Body of pancreas (tissue), 4 donors: ENCODE data around the gene CFAP58. TPM values are rescaled to one million over a fixed set of nuclear protein-coding genes. Genes with fewer than 3 reads are reported as not detected.

Source experiments
- ATAC-seq: fragments of 150-250 bp; one replicate; pipeline ENCODE4 v1.9.1; 2016
- DNase-seq, 4 donors: peaks; one replicate each; pipeline ENCODE4 v3.0.0-alpha.2; 2019
- H3K27ac ChIP-seq, 4 donors: fragments of 200-600 bp; sonication (generic); 1 replicate in 3 of 4; 2 replicates in 1 of 4; pipeline versions ENCODE4 v1.5.1 to v1.6.1; 2016 to 2019; ENCODE audit warnings: mild to moderate bottlenecking in 1 of 4, mixed read lengths in 1 of 4, moderate library complexity in 1 of 4
- H3K27me3 ChIP-seq, 2 donors: fragments of 200-600 bp; sonication (generic); one replicate each; pipeline ENCODE4 v1.6.0; 2016; ENCODE audit warnings: mild to moderate bottlenecking in 1 of 2
- H3K36me3 ChIP-seq, 2 donors: fragments of 200-600 bp; sonication (generic); replicated peaks in 1 of 2; 2 replicates each; pipeline ENCODE4 v1.5.1; 2016; ENCODE audit warnings: low read depth in 2 of 2; ENCODE audit not compliant: insufficient read depth in 1 of 2
- H3K4me1 ChIP-seq: fragments of 200-600 bp; sonication (generic); one replicate; pipeline ENCODE4 v1.6.0; 2016
- H3K4me3 ChIP-seq, 2 donors: fragments of 200-600 bp; sonication (generic); 1 replicate in 1 of 2; 2 replicates in 1 of 2; pipeline ENCODE4 v1.5.1; 2016 to 2019
- H3K9me3 ChIP-seq, 3 donors: fragments of 200-600 bp; sonication (generic); 1 replicate in 2 of 3; 2 replicates in 1 of 3; pipeline ENCODE4 v1.5.1; 2016
- POLR2A ChIP-seq, 3 donors: fragments of 450-650 bp; IDR thresholded peaks; one replicate each; pipeline ENCODE4 v1.6.1; 2016; ENCODE audit warnings: antibody characterized with exemption in 3 of 3, mild to moderate bottlenecking in 2 of 3
- WGBS, 2 donors: methylation state at CpG; one replicate each; pipeline ENCODE4 v1.1.5; 2017; 5-methylcytosine and 5-hydroxymethylcytosine counted together
- intact Hi-C: fragments of 100-400 bp; cut with DNase I; formaldehyde crosslinking; loops from one replicate; pipeline ENCODE4 v1.15.1; 2023
- total RNA-seq, 2 donors: library from RNA; depleted of rRNA; stranded (reverse); fragments of >200 nt; gene quantifications; one replicate each; pipeline ENCODE4 v1.1.0, GENCODE V29; 2016
- TF ChIP-seq, protein P1 (sequence below), 7 experiments: fragments of 450-650 bp in 4 of 7; fragments of 200-600 bp in 3 of 7; sonication (generic) in 3 of 7; IDR thresholded peaks; one replicate each; pipeline ENCODE4 v1.5.1; 2016 to 2019; ENCODE audit warnings: antibody characterized with exemption in 7 of 7

The CFAP58 gene
- total RNA-seq, 2 donors from 2014 or later = 0.26 TPM; not detected in 1

DNA sequence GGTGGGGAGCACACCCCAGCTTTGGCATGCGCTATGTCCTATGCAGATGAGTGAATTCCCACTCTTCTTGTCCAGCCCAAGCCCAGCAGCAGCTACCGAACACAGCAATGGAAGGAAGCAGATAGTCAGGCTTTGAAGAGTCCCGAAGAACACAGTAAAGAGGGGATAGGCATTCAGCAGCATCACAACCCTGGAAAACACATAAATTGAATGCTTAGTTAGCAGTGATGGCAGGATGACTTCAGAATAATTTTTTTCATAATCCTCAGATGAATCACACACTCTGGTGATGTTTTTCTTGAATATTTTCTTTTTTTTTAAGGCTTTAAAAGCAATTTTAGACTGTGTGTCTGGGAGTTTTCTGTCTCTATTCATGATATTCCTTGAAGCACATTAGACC is 95.8 kb downstream of the CFAP58 start:
- Histone ChIP-seq H3K27ac (no peak overlapping the region), H3K36me3 (no peaks in the 10 kb centered on the region), H3K4me1 (no peaks in the 10 kb centered on the region), H3K27me3 (no peaks in the 10 kb centered on the region), H3K4me3 (no peak overlapping the region), H3K9me3 (no peaks in the 10 kb centered on the region)
- 64 to 67% methylated on average over 3 of the region's 3 CpGs for WGBS, 2 donors
- ATAC-seq (no peak), DNase-seq (no peak)
- no peak for TF ChIP-seq POLR2A (IDR thresholded peaks at IDR 0.05)
- TF ChIP-seq, protein P1, sequence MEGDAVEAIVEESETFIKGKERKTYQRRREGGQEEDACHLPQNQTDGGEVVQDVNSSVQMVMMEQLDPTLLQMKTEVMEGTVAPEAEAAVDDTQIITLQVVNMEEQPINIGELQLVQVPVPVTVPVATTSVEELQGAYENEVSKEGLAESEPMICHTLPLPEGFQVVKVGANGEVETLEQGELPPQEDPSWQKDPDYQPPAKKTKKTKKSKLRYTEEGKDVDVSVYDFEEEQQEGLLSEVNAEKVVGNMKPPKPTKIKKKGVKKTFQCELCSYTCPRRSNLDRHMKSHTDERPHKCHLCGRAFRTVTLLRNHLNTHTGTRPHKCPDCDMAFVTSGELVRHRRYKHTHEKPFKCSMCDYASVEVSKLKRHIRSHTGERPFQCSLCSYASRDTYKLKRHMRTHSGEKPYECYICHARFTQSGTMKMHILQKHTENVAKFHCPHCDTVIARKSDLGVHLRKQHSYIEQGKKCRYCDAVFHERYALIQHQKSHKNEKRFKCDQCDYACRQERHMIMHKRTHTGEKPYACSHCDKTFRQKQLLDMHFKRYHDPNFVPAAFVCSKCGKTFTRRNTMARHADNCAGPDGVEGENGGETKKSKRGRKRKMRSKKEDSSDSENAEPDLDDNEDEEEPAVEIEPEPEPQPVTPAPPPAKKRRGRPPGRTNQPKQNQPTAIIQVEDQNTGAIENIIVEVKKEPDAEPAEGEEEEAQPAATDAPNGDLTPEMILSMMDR (IDR thresholded peaks at IDR 0.05) = no peak
- intact Hi-C loops = no loop called here

DNA sequence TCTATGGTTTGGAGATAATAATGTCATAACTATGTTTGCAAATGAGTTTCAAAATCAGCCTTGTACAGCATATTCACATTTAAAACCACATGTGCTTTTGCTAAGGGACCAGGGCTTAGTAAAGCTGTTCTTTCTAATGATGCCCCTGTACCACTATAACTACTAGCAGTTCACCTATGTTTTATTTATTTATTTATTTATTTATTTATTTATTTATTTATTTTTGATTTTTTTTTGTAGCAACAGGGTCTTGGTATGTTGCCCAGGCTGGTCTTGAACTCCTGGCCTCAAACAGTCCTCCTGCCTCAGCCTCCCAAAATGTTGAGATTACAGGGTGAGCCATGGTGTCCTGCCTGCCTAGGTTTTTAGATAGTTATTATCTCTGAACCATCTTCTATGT is 96.9 kb downstream of the CFAP58 start:
- DNase-seq = no peak
- H3K27ac ChIP-seq = no peak overlapping the region
- no peaks in the 10 kb centered on the region for H3K9me3 ChIP-seq
- intact Hi-C loops = no loop called here
- no peak for ATAC-seq
- H3K36me3 ChIP-seq = no peaks in the 10 kb centered on the region
- H3K27me3 ChIP-seq = no peaks in the 10 kb centered on the region
- no peak overlapping the region for H3K4me3 ChIP-seq
- no peak for TF ChIP-seq POLR2A (IDR thresholded peaks at IDR 0.05)
- TF ChIP-seq, protein P1 (IDR thresholded peaks at IDR 0.05) = no peak
- H3K4me1 ChIP-seq = no peaks in the 10 kb centered on the region

DNA sequence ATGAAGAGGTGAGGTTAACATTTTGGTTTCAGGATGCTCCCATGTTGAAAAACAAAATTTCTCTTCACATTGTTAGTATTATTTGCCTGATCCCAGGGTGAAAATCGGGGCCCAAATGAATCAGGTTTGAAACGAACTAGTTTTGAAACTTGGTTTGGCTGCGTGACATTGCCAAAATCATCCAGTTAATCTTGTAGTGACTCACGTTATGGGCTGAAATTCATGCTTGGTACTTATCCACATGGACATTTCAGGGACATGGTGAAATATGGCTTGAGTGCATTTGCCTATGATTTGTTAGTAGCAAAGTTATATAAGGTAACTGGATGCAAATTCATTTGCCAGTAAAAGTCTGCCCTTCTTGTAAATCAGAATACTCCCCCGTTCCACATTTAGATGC is 97.3 kb downstream of the CFAP58 start:
- H3K4me1 ChIP-seq = no peaks in the 10 kb centered on the region
- no peaks in the 10 kb centered on the region for H3K9me3 ChIP-seq
- no peaks in the 10 kb centered on the region for H3K27me3 ChIP-seq
- 67 to 74% methylated on average over 5 of the region's 5 CpGs for whole genome bisulfite sequencing, 2 donors
- H3K27ac ChIP-seq = no peak overlapping the region
- ATAC-seq (no peak), DNase-seq (no peak)
- intact Hi-C loops = no loop called here
- no peak for TF ChIP-seq POLR2A (IDR thresholded peaks at IDR 0.05)
- TF ChIP-seq, protein P1 (IDR thresholded peaks at IDR 0.05) = no peak
- no peaks in the 10 kb centered on the region for H3K36me3 ChIP-seq
- H3K4me3 ChIP-seq = no peak overlapping the region

DNA sequence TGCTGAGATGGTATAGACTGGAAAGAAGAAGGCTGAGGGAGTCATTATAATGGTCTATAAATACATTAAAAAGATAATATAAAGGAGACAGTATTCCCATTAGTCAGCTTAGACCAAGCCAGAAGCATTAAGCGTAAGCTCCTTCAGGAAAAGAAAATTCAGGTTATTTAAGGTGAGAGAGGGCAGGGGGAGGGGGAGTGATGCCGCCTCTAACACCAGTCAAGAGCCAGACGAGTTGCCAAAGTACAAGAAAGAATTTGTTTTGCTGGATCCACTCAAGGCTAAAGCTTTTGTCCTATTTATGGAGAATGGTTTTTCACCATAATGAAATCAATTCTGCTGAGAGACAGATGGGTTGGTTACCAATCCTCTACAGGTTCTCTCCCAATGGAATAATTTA is 99.3 kb downstream of the CFAP58 start:
- Histone ChIP-seq H3K4me3 (no peak overlapping the region), H3K27me3 (no peaks in the 10 kb centered on the region), H3K9me3 (no peaks in the 10 kb centered on the region), H3K36me3 (no peaks in the 10 kb centered on the region), H3K27ac (no peak overlapping the region), H3K4me1 (no peaks in the 10 kb centered on the region)
- WGBS, 2 donors = 64 to 67% methylated on average over 3 of the region's 3 CpGs
- ATAC-seq (no peak), DNase-seq (no peak)
- TF ChIP-seq, protein P1 (IDR thresholded peaks at IDR 0.05) = no peak
- no peak for TF ChIP-seq POLR2A (IDR thresholded peaks at IDR 0.05)
- intact Hi-C loops = no loop called here

DNA sequence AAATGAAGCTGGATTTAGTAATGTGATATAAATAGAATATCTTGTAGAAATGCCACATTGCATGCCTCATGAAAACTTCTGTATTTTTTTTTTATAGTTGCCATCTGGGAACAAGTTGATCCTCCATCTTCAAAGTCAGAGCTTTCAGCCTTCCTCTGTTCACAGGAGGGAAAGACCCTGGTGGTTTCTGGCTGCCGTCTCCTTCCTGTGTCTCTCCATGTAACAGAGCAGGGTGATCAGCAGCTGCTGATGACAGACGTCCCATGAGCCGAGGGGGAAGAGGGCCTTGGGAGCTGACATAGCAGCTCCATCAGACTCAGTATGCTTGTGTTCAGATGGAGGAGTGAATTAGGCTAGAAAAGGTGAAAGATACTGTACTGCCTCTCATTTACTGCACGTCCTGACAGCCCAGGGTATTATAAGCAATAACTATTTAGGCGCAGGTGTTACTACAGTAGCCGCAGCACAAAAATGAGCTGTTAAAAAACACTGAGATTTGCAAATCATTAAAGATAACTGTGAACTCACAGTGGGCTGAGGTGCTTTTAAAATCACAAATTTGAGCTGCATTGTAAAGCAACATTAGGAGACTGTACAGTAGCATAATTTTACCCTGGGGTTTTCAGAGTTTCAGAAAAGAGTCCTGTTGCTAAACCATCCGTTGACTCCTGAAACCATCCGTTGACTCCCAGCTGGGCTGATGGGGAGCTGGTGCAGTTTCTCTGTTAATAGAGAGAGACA is 103.3 kb downstream of the CFAP58 start:
- intact Hi-C loops = no loop called here
- Histone ChIP-seq H3K9me3 (no peaks in the 10 kb centered on the region), H3K36me3 (no peaks in the 10 kb centered on the region), H3K4me1 (no peaks in the 10 kb centered on the region), H3K27ac (no peak overlapping the region), H3K4me3 (no peak overlapping the region), H3K27me3 (no peaks in the 10 kb centered on the region)
- DNase-seq (no peak), ATAC-seq (no peak)
- no peak for TF ChIP-seq POLR2A (IDR thresholded peaks at IDR 0.05)
- TF ChIP-seq, protein P1 (IDR thresholded peaks at IDR 0.05) = no peak
- WGBS, 2 donors = 39 to 44% methylated on average over 8 of the region's 8 CpGs
